Glutamatergic neuron (in vitro differentiated cells): ENCODE data around the gene GCSAM. TPM values are rescaled to one million over a fixed set of nuclear protein-coding genes. Genes with fewer than 3 reads are reported as not detected.

Experiments
- DNase-seq: peaks from one replicate; pipeline ENCODE4 v3.0.0; 2022
- H3K27ac Mint-ChIP-seq: one replicate; pipeline ENCODE4 v1.8.0; 2020; ENCODE audit warnings: mild to moderate bottlenecking, mixed read lengths, inconsistent platforms; ENCODE audit not compliant: unreplicated experiment
- H3K27me3 Mint-ChIP-seq: one replicate; pipeline ENCODE4 v1.8.0; 2020; ENCODE audit warnings: mild to moderate bottlenecking, moderate library complexity, mixed read lengths, inconsistent platforms; ENCODE audit not compliant: unreplicated experiment
- H3K36me3 Mint-ChIP-seq: one replicate; pipeline ENCODE4 v1.8.0; 2020; ENCODE audit warnings: mild to moderate bottlenecking, mixed read lengths, inconsistent platforms; ENCODE audit not compliant: unreplicated experiment
- H3K4me1 Mint-ChIP-seq: one replicate; pipeline ENCODE4 v1.8.0; 2020; ENCODE audit warnings: mild to moderate bottlenecking, low read depth, mixed read lengths, inconsistent platforms; ENCODE audit not compliant: unreplicated experiment
- H3K4me3 Mint-ChIP-seq: one replicate; pipeline ENCODE4 v1.8.0; 2020; ENCODE audit warnings: mild to moderate bottlenecking, mixed read lengths, inconsistent platforms; ENCODE audit not compliant: unreplicated experiment
- H3K9me3 Mint-ChIP-seq: one replicate; pipeline ENCODE4 v1.8.0; 2020; ENCODE audit warnings: mild to moderate bottlenecking, moderate library complexity, mixed read lengths, inconsistent platforms; ENCODE audit not compliant: unreplicated experiment
- CTCF ChIP-seq: fragments of 200-600 bp; sonication (generic); IDR thresholded peaks from one replicate; pipeline ENCODE4 v1.5.0; 2021; ENCODE audit not compliant: partially characterized antibody, unreplicated experiment
- total RNA-seq: library from RNA; stranded (reverse); fragmentation: NEBNext Ultra II Directional; extraction: Animal tissue kit (Norgen Biotek cat#: 25700); gene quantifications from one replicate; pipeline ENCODE4 v1.2.1, GENCODE V29; 2021; ENCODE audit not compliant: unreplicated experiment

The GCSAM gene
- total RNA-seq, 1 donor from 2014 or later = not detected

GRCh38 chr3:112086076-112086854 lies 46.8 kb downstream of the GCSAM start, which contains the start of gene C3orf52:
TSS of gene C3orf52 (plus strand) at chr3:112086389. CDS start at chr3:112086408, 19 bp downstream.
- H3K4me1 Mint-ChIP-seq = peaks cover 12% of the 10 kb centered on the region
- no peak within 1 kb of the TSS for H3K27ac Mint-ChIP-seq
- H3K36me3 Mint-ChIP-seq = no peaks in the 10 kb centered on the region
- no peaks in the 10 kb centered on the region for H3K9me3 Mint-ChIP-seq
- peak within 1 kb of the TSS; percentile 84 for H3K4me3 Mint-ChIP-seq
- TF ChIP-seq CTCF = peak; percentile 17
- peak; percentile 85 for DNase-seq
- H3K27me3 Mint-ChIP-seq = peaks cover 4% of the 10 kb centered on the region

GRCh38 chr3:112085735-112086075 lies 47.3 kb downstream of the GCSAM start:
- Mint-ChIP-seq H3K27ac (no peak overlapping the region), H3K27me3 (peaks cover 4% of the 10 kb centered on the region), H3K4me1 (peaks cover 7% of the 10 kb centered on the region), H3K9me3 (no peaks in the 10 kb centered on the region), H3K36me3 (no peaks in the 10 kb centered on the region), H3K4me3 (peak overlapping the region; percentile 84)
- TF ChIP-seq CTCF = no peak
- DNase-seq = no peak

GRCh38 chr3:112084980-112085705 lies 47.9 kb downstream of the GCSAM start:
- peaks cover 4% of the 10 kb centered on the region for H3K27me3 Mint-ChIP-seq
- no peak for DNase-seq
- TF ChIP-seq CTCF = no peak
- H3K9me3 Mint-ChIP-seq = no peaks in the 10 kb centered on the region
- H3K4me3 Mint-ChIP-seq = peak overlapping the region; percentile 84
- H3K4me1 Mint-ChIP-seq = peaks cover 6% of the 10 kb centered on the region
- H3K36me3 Mint-ChIP-seq = no peaks in the 10 kb centered on the region
- H3K27ac Mint-ChIP-seq = no peak overlapping the region

- no peak for DNase-seq
- no peaks in the 10 kb centered on the region for H3K36me3 Mint-ChIP-seq
- H3K27ac Mint-ChIP-seq = no peak overlapping the region
- peaks cover 2% of the 10 kb centered on the region for H3K27me3 Mint-ChIP-seq
- H3K4me3 Mint-ChIP-seq = no peak overlapping the region
- TF ChIP-seq CTCF = no peak
- no peaks in the 10 kb centered on the region for H3K9me3 Mint-ChIP-seq
- peaks cover 2% of the 10 kb centered on the region for H3K4me1 Mint-ChIP-seq
Measured at GRCh38 chr3:112083239-112083638, 49.8 kb downstream of the GCSAM start.
